Uterus (tissue), 2 donors: Measurements from ENCODE around the gene ABCC11.

Experiments
- CTCF ChIP-seq, 4 experiments: fragments of 200-600 bp in 2 of 4; fragments of 450-650 bp in 2 of 4; sonication (generic) in 2 of 4; IDR thresholded peaks; one replicate each; pipeline ENCODE4 v1.5.1; 2016 to 2019; ENCODE audit warnings: antibody characterized with exemption in 4 of 4, mild to moderate bottlenecking in 2 of 4, moderate library complexity in 1 of 4
- POLR2A ChIP-seq, 2 donors: fragments of 450-650 bp; IDR thresholded peaks; one replicate each; pipeline ENCODE4 v1.6.1; 2016; ENCODE audit warnings: antibody characterized with exemption in 2 of 2, mild to moderate bottlenecking in 1 of 2, moderate library complexity in 1 of 2

- no peak for TF ChIP-seq CTCF (IDR thresholded peaks at IDR 0.05)
- no peak for TF ChIP-seq POLR2A (IDR thresholded peaks at IDR 0.05)
Observed at GRCh38 chr16:48250520-48251278, 3.4 kb upstream of the ABCC11 start.
